ENCODE data around the gene MORC3. TPM values are rescaled to one million over a fixed set of nuclear protein-coding genes. Genes with fewer than 3 reads are reported as not detected.

Gene MORC3
- total and polyA plus RNA-seq, 12 donors, result 12.5 to 32.4 (median 23.6) TPM

- no peak overlapping the region for H3K27ac ChIP-seq
- DNase-seq, result no peak
- H3K9me3 ChIP-seq (replicated peaks in 1 of 3), result no peaks in the 10 kb centered on the region
- H3K36me3 ChIP-seq (replicated peaks in 1 of 2), result no peaks in the 10 kb centered on the region
- no peaks in the 10 kb centered on the region for H3K27me3 ChIP-seq
- intact Hi-C loops (cut with DNase I), result loop anchor here in 1 of 2 donors (10.0 kb wide), 1 partner anchor 506 kb away; no protein-coding TSS in a partner anchor
- no peak for TF ChIP-seq POLR2A (IDR thresholded peaks at IDR 0.05)
- TF ChIP-seq, protein P1, sequence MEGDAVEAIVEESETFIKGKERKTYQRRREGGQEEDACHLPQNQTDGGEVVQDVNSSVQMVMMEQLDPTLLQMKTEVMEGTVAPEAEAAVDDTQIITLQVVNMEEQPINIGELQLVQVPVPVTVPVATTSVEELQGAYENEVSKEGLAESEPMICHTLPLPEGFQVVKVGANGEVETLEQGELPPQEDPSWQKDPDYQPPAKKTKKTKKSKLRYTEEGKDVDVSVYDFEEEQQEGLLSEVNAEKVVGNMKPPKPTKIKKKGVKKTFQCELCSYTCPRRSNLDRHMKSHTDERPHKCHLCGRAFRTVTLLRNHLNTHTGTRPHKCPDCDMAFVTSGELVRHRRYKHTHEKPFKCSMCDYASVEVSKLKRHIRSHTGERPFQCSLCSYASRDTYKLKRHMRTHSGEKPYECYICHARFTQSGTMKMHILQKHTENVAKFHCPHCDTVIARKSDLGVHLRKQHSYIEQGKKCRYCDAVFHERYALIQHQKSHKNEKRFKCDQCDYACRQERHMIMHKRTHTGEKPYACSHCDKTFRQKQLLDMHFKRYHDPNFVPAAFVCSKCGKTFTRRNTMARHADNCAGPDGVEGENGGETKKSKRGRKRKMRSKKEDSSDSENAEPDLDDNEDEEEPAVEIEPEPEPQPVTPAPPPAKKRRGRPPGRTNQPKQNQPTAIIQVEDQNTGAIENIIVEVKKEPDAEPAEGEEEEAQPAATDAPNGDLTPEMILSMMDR (IDR thresholded peaks at IDR 0.05), result no peak
- no peaks in the 10 kb centered on the region for H3K4me1 ChIP-seq (replicated peaks in 1 of 2)
- WGBS, 4 donors, result 82 to 88% (median 83%) methylated on average over 8 to 14 of the region's 14 CpGs
- no peak overlapping the region for H3K4me3 ChIP-seq
These were observed 99.2 kb downstream of the MORC3 start for GRCh38 chr21:36419241-36419640.

DNA sequence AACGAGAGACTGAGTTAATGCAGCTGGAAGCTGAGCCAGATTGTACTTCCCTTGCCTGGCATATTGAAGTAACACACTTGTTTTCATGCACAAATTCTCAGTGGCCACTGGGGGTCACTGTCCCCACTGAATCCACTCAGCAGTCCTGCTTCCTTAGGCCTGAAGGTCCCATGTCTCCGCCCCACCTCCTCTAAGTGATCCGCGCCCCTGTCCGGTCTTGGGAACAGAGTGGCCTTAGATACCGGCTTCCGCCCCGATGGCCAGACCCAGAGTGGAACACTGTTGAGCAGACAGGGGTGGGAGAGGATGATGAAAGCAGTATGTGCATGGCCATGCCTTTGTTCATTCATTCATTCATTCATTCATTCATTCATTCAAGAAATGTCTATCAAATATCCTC is 100.0 kb downstream of the MORC3 start:
- WGBS, 4 donors, result 2 to 8% (median 5%) methylated on average over 8 of the region's 8 CpGs
- H3K9me3 ChIP-seq (replicated peaks in 1 of 3), result no peaks in the 10 kb centered on the region
- H3K4me3 ChIP-seq, result no peak overlapping the region
- TF ChIP-seq, protein P1 (IDR thresholded peaks at IDR 0.05), result peak; percentile 68 to 87 (median 80)
- TF ChIP-seq POLR2A (IDR thresholded peaks at IDR 0.05), result no peak
- intact Hi-C loops (cut with DNase I), result loop anchor here (5.0 to 10.0 kb wide), 3 partner anchors 82 to 505 kb away; no protein-coding TSS in a partner anchor
- no peaks in the 10 kb centered on the region for H3K36me3 ChIP-seq (replicated peaks in 1 of 2)
- DNase-seq, result peak; percentile 75 to 92 (median 89)
- H3K4me1 ChIP-seq (replicated peaks in 1 of 2), result no peaks in the 10 kb centered on the region
- H3K27ac ChIP-seq, result no peak overlapping the region
- no peaks in the 10 kb centered on the region for H3K27me3 ChIP-seq

GRCh38 chr21:36420571-36421339 is 100.8 kb downstream of the MORC3 start:
- H3K4me3 ChIP-seq, result no peak overlapping the region
- H3K4me1 ChIP-seq (replicated peaks in 1 of 2), result no peaks in the 10 kb centered on the region
- no peak overlapping the region for H3K27ac ChIP-seq
- no peaks in the 10 kb centered on the region for H3K36me3 ChIP-seq (replicated peaks in 1 of 2)
- intact Hi-C loops (cut with DNase I), result loop anchor here (5.0 kb wide), 2 partner anchors 82 to 172 kb away; no protein-coding TSS in a partner anchor
- no peaks in the 10 kb centered on the region for H3K27me3 ChIP-seq
- WGBS, 4 donors, result 87 to 92% (median 90%) methylated on average over 18 of the region's 18 CpGs
- DNase-seq, result no peak
- TF ChIP-seq POLR2A (IDR thresholded peaks at IDR 0.05), result no peak
- TF ChIP-seq, protein P1 (IDR thresholded peaks at IDR 0.05), result no peak
- H3K9me3 ChIP-seq (replicated peaks in 1 of 3), result no peaks in the 10 kb centered on the region

- WGBS, 4 donors, result 53 to 62% (median 58%) methylated on average over 21 to 28 of the region's 28 CpGs
- no peak overlapping the region for H3K27ac ChIP-seq
- intact Hi-C loops (cut with DNase I), result loop anchor here (5.0 kb wide), 2 partner anchors 80 to 170 kb away; no protein-coding TSS in a partner anchor
- DNase-seq, result peak in 6 of 7 donors; percentile 46 to 77 (median 65)
- H3K4me1 ChIP-seq (replicated peaks in 1 of 2), result no peaks in the 10 kb centered on the region
- H3K36me3 ChIP-seq (replicated peaks in 1 of 2), result no peaks in the 10 kb centered on the region
- TF ChIP-seq, protein P1 (IDR thresholded peaks at IDR 0.05), result peak; percentile 37 to 64 (median 46)
- no peak for TF ChIP-seq POLR2A (IDR thresholded peaks at IDR 0.05)
- no peaks in the 10 kb centered on the region for H3K27me3 ChIP-seq
- H3K4me3 ChIP-seq, result no peak overlapping the region
- no peaks in the 10 kb centered on the region for H3K9me3 ChIP-seq (replicated peaks in 1 of 3)
These were observed 102.5 kb downstream of the MORC3 start for GRCh38 chr21:36422279-36423098.
